Neural crest cell (in vitro differentiated cells): Measurements from ENCODE around the gene PSAPL1. TPM values are rescaled to one million over a fixed set of nuclear protein-coding genes. Genes with fewer than 3 reads are reported as not detected.

Source experiments
- DNase-seq: peaks from one replicate; pipeline ENCODE4 v3.0.0; 2021; ENCODE audit warnings: low read depth, mixed read lengths, low spot score
- H3K27ac Mint-ChIP-seq: one replicate; pipeline ENCODE4 v1.8.0; 2021; ENCODE audit warnings: mild to moderate bottlenecking, mixed read lengths; ENCODE audit not compliant: unreplicated experiment
- H3K27me3 Mint-ChIP-seq: 2 replicates; pipeline ENCODE4 v1.8.0; 2021; ENCODE audit warnings: low read depth, mild to moderate bottlenecking, mixed read lengths
- H3K36me3 Mint-ChIP-seq: 2 replicates; pipeline ENCODE4 v1.8.0; 2021; ENCODE audit warnings: low read depth, mild to moderate bottlenecking, mixed read lengths
- H3K4me1 Mint-ChIP-seq: 2 replicates; pipeline ENCODE4 v1.8.0; 2021; ENCODE audit warnings: mixed read lengths
- H3K4me3 Mint-ChIP-seq: one replicate; pipeline ENCODE4 v1.8.0; 2021; ENCODE audit warnings: mild to moderate bottlenecking, mixed read lengths
- H3K9me3 Mint-ChIP-seq: 2 replicates; pipeline ENCODE4 v1.8.0; 2021; ENCODE audit warnings: mixed read lengths
- total RNA-seq: library from RNA; stranded (reverse); gene quantifications from 2 replicates; pipeline ENCODE4 v1.2.1, GENCODE V29; 2021
- TF ChIP-seq, protein P1 (sequence below): fragments of 200-600 bp; sonication (generic); conservative IDR thresholded peaks from 2 replicates; pipeline ENCODE4 v1.5.0; 2021; ENCODE audit warnings: antibody characterized with exemption, mild to moderate bottlenecking

The PSAPL1 gene
- total RNA-seq, 1 donor from 2014 or later, result not detected

DNA sequence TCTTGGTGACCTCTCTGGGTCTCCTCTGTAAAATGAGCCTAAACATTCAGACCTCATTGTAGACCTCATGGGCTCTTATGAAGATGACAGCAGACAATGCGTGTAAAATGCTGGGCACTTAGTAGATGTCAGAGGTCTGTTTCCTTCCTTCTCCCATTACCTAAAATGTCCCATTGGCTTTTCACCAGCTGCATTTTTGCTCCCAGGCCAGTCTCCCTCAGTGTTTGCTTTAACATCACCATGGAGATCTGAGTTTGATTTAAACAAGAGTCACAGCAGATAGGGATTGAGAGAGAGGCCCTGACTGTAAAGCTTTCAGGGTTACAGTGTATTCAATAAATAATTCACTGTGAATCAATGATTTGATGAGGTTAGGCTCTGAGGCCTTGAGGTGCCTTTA is 24.3 kb downstream of the PSAPL1 start:
- Mint-ChIP-seq H3K9me3 (peaks cover 15% of the 10 kb centered on the region), H3K4me3 (no peak overlapping the region), H3K27ac (no peak overlapping the region), H3K36me3 (peaks cover 10% of the 10 kb centered on the region), H3K4me1 (no peaks in the 10 kb centered on the region), H3K27me3 (peaks cover 20% of the 10 kb centered on the region)
- TF ChIP-seq, protein P1, sequence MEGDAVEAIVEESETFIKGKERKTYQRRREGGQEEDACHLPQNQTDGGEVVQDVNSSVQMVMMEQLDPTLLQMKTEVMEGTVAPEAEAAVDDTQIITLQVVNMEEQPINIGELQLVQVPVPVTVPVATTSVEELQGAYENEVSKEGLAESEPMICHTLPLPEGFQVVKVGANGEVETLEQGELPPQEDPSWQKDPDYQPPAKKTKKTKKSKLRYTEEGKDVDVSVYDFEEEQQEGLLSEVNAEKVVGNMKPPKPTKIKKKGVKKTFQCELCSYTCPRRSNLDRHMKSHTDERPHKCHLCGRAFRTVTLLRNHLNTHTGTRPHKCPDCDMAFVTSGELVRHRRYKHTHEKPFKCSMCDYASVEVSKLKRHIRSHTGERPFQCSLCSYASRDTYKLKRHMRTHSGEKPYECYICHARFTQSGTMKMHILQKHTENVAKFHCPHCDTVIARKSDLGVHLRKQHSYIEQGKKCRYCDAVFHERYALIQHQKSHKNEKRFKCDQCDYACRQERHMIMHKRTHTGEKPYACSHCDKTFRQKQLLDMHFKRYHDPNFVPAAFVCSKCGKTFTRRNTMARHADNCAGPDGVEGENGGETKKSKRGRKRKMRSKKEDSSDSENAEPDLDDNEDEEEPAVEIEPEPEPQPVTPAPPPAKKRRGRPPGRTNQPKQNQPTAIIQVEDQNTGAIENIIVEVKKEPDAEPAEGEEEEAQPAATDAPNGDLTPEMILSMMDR, result no peak
- DNase-seq, result no peak

DNA sequence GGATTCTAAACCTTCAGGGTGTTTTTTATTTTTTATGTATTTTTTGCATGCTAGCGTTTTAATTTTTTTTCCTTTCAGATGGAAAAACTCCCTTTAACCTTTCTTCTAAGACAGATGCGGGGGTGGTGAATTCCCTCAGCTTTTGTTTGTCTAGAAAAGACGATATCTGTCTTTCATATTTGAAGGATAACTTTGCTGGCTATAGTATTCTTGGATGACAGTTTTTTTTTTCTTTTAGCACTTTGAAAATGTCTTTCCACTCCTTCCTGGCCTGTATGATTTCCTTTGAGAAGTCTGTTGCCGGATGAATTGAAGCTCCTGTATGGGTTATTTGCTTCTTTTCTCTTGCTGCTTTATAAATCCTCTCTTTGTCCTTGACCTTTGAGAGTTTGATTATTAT is 26.6 kb downstream of the PSAPL1 start:
- DNase-seq, result no peak
- no peak overlapping the region for H3K4me3 Mint-ChIP-seq

DNA sequence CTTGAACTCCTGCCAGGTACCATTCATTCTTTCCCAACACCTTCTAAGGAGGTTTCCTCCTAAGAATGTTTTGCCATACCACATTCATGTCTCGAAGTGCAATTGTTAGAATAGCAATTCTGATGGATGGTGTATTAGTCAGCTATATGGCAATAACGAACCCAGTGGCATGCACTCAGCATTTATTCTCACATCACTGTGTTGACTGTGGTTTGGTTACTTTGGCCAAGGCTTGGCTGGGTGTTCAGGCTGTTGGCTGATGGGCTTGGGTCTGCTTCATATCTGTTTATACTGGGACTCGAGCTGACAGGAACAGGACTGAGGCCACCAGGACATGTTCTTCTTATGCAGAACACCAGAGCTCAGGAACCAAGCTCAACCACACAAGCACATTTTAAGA is 31.7 kb downstream of the PSAPL1 start:
- TF ChIP-seq, protein P1, result no peak
- H3K4me3 Mint-ChIP-seq, result no peak overlapping the region
- H3K27me3 Mint-ChIP-seq, result peaks cover 72% of the 10 kb centered on the region
- H3K9me3 Mint-ChIP-seq, result peaks cover 15% of the 10 kb centered on the region
- no peak for DNase-seq
- H3K27ac Mint-ChIP-seq, result no peak overlapping the region
- H3K36me3 Mint-ChIP-seq, result peaks cover 7% of the 10 kb centered on the region
- peaks cover 9% of the 10 kb centered on the region for H3K4me1 Mint-ChIP-seq

More for the DNA sequence above, 26.6 kb downstream of the PSAPL1 start:
- TF ChIP-seq, protein P1, result no peak
- peaks cover 33% of the 10 kb centered on the region for H3K27me3 Mint-ChIP-seq
- H3K36me3 Mint-ChIP-seq, result peaks cover 10% of the 10 kb centered on the region
- peaks cover 15% of the 10 kb centered on the region for H3K9me3 Mint-ChIP-seq
- H3K4me1 Mint-ChIP-seq, result no peaks in the 10 kb centered on the region
- no peak overlapping the region for H3K27ac Mint-ChIP-seq

DNA sequence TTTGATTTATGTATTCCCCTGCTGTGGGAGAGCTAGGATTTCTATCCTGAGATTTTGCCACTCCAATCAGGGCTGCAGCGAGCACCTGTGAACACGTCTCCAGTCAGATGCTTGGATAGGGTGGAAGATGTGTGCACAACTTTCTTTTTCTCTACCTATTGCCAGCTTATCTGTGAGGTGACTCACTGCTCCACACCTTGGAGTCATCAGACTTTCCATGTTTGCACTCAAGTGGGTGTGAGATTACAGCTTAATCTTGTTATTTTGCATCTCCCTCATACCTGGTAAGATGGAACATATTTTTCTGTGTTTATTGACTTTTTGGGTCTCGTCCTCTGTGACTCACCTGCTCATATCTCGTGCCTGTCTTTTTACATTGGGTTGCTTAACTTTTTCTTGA is 32.2 kb downstream of the PSAPL1 start:
- H3K27me3 Mint-ChIP-seq, result peaks cover 77% of the 10 kb centered on the region
- H3K27ac Mint-ChIP-seq, result no peak overlapping the region
- DNase-seq, result no peak
- H3K36me3 Mint-ChIP-seq, result peaks cover 7% of the 10 kb centered on the region
- peaks cover 15% of the 10 kb centered on the region for H3K9me3 Mint-ChIP-seq
- H3K4me3 Mint-ChIP-seq, result no peak overlapping the region
- peaks cover 13% of the 10 kb centered on the region for H3K4me1 Mint-ChIP-seq
- TF ChIP-seq, protein P1, result no peak

DNA sequence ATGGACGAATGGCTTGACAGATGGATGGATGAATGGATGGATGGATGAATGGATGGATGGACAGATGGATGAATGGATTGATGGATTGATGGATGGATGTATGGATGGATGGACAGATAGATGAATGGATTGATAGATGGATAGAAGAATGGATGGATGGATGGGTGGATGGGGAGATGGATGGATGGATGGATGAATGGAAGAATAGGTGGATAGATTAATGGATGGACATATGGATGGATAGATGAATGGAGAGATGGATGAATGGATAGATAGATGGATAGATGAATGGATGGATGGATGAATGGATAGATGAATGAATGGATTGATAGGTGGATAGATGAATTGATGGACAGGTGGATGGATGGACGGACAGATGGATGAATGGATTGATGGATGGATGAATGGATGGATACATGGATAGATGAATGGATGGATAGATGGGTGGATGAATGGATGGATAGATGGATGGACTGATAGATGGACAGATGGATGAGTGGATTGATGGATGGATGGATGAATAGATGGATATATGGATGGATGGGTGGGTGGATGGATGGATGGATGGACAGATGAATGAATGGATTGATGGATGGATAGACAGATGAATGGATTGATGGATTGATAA is 33.9 kb downstream of the PSAPL1 start:
- peaks cover 30% of the 10 kb centered on the region for H3K4me1 Mint-ChIP-seq
- H3K27ac Mint-ChIP-seq, result no peak overlapping the region
- DNase-seq, result no peak
- TF ChIP-seq, protein P1, result no peak
- peaks cover 11% of the 10 kb centered on the region for H3K9me3 Mint-ChIP-seq
- peaks cover 69% of the 10 kb centered on the region for H3K27me3 Mint-ChIP-seq
- peaks cover 7% of the 10 kb centered on the region for H3K36me3 Mint-ChIP-seq
- no peak overlapping the region for H3K4me3 Mint-ChIP-seq
